Fibroblast of villous mesenchyme (primary cell): ENCODE results near the gene PROKR1. TPM values are rescaled to one million over a fixed set of nuclear protein-coding genes. Genes with fewer than 3 reads are reported as not detected.

ENCODE experiments used
- DNase-seq: peaks from one replicate; pipeline ENCODE4 v3.0.0-alpha.2; 2010; ENCODE audit warnings: low read depth
- H3K4me3 ChIP-seq: 2 replicates; pipeline ENCODE4 v1.5.1; 2011; ENCODE audit warnings: low read depth, mild to moderate bottlenecking, low read length
- CTCF ChIP-seq: IDR thresholded peaks from 2 replicates; pipeline ENCODE4 v1.5.1; 2012; ENCODE audit warnings: low read depth, mild to moderate bottlenecking, low read length; ENCODE audit not compliant: insufficient read depth
- total RNA-seq: library from RNA; depleted of rRNA; stranded (reverse); fragments of >200 nt; gene quantifications from 2 replicates; pipeline ENCODE4 v1.2.3, GENCODE V29; 2012

PROKR1 gene
- total RNA-seq, 1 donor, result not detected

DNA sequence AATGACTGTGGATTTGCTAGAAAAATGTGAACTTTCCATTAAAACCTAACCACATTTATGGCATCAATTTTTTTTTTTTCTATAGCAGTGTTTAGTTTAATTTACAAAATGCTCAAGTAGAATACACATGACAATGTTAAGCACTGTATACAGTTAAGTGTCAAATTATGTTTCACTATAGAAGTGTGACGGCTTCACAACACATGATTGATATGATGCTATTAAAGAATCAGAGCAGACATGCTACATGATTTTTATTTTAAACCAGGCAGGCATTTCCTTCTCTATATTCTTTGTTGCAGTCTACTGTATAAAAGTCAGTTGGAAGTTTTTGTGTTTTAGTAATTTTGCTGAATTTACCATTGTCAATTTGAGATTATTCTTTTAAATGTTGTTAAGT is 43.6 kb downstream of the PROKR1 start:
- TF ChIP-seq CTCF, result no peak
- no peak overlapping the region for H3K4me3 ChIP-seq
- DNase-seq, result no peak

DNA sequence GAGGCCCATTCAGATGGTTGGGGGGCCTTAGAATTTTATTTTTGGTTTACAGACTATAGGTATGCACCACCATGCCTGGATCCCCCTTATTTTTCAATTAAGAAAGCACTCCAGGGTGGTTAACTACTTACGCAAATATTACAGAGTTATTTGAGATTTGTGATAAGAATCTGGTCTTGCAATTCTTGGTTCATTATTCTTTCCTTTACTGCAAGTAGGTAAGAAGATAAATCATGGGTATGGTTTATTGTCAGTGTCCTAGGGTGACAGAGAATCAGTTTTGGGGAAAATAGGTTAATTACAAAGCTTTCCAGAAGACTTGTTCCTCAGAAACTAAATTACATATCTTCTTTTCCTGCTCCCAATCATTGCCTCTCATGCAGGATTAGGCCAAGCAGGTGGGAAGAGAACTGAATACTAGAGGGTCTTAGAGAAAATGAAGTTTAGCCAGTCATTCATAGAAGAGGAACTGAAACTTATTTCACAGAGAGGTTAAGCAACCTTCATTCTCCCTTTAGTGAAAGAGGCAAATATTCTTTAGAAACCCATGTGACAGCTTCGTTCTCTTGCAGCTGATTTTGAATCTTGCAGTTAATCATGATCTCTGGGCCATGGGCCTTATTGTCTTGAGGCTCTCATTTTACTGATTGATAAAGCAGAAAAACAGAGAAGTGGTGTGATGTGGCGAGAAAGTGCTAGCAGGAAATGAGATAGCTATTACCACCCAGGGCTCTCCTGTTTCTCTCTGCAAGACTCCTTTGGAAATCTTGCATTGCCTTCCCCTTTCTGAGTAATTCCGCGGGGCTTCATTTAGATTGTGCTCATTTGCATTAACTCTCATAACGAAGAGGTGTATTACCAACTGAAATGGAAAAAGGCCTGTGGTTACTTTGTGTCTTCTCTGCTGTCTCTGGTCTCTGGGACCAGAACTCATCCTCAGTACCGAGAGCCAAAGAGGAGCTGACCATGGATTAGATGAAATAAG is 46.5 kb downstream of the PROKR1 start:
- no peak for DNase-seq
- TF ChIP-seq CTCF, result no peak
- no peak overlapping the region for H3K4me3 ChIP-seq

- H3K4me3 ChIP-seq, result no peak overlapping the region
- no peak for DNase-seq
- no peak for TF ChIP-seq CTCF
Measured at GRCh38 chr2:68690851-68691250, 47.5 kb downstream of the PROKR1 start.

DNA sequence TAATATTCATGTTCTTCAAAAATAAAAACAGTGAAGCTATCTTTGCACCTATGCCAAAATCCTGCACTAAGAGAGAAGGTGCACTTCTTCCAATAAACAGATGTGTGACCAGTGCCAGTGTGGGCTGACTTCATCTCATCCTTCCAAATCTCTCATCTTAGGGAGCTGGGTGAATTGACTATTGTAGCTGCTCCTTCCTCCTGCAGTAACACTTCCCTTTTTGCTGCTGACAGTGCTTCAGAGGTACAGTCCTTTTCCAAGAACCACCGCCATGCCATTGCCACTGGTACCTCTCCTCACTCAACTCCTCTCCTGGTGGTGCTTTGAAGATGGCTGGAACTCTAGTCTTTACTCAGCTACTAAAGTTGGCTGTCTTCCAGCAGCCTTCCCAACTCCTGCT is 49.1 kb downstream of the PROKR1 start:
- TF ChIP-seq CTCF, result no peak
- no peak overlapping the region for H3K4me3 ChIP-seq
- DNase-seq, result no peak

DNA sequence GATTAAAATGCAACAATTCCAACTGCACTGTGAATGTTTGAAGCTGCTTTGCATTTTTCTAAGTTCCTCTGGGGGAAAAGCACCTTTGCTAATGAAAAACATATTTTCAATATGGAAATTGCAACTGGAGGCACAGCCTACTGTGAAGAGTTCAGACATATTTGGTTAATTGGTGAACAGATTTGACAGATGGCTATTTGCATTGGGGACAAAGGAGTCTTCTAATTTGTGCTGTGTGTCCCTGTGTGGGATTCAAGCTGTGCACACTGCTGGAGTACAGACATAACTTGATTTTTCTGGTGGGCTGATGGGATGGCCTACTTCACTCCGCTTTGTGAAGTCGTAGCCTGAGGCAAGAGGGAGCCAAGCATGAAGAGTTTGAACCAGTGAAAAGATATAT is 50.6 kb downstream of the PROKR1 start:
- H3K4me3 ChIP-seq, result no peak overlapping the region
- DNase-seq, result no peak
- TF ChIP-seq CTCF, result no peak

DNA sequence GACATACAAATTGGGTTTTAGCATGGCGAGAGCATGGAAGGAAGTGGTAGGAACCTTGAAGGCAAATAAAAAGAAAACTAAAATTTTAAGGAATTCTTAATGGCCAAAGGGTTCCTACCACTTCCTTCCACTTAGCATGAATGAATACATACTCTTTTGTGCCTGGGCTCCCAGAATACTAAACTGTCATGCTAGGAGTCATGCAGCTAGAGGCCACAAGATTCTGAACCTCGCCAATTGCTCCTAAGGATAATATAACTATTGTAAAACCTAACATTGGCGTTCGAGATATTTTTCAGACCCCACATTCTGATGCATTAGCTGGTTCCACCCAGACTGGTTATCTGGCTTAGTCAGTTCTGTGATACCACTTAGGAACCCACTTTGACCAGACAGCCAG is 52.6 kb downstream of the PROKR1 start:
- no peak for DNase-seq
- no peak for TF ChIP-seq CTCF

More for the DNA sequence above, 52.6 kb downstream of the PROKR1 start:
- H3K4me3 ChIP-seq, result no peak overlapping the region
